Measurements from ENCODE around the gene PSD4.

- TF ChIP-seq CTCF (IDR thresholded peaks at IDR 0.05; ENCODE audit: low read length) (no peak), EZH2 (optimal IDR thresholded peaks at IDR 0.05; ENCODE audit: low read depth, low read length) (no peak), EZH2phosphoT487 (IDR thresholded peaks at IDR 0.05; ENCODE audit: low read length) (no peak)
These were observed 23.7 kb downstream of the PSD4 start for GRCh38 chr2:113197347-113198047.
